Fibroblast of villous mesenchyme (primary cell): ENCODE measurements around the gene MDFI. TPM values are rescaled to one million over a fixed set of nuclear protein-coding genes. Genes with fewer than 3 reads are reported as not detected.

Experiments used
- DNase-seq: peaks from one replicate; pipeline ENCODE4 v3.0.0-alpha.2; 2010; ENCODE audit warnings: low read depth
- H3K4me3 ChIP-seq: 2 replicates; pipeline ENCODE4 v1.5.1; 2011; ENCODE audit warnings: low read depth, mild to moderate bottlenecking, low read length
- CTCF ChIP-seq: IDR thresholded peaks from 2 replicates; pipeline ENCODE4 v1.5.1; 2012; ENCODE audit warnings: low read depth, mild to moderate bottlenecking, low read length; ENCODE audit not compliant: insufficient read depth
- total RNA-seq: library from RNA; depleted of rRNA; stranded (reverse); fragments of >200 nt; gene quantifications from 2 replicates; pipeline ENCODE4 v1.2.3, GENCODE V29; 2012

MDFI gene
- total RNA-seq, 1 donor: not detected

DNA sequence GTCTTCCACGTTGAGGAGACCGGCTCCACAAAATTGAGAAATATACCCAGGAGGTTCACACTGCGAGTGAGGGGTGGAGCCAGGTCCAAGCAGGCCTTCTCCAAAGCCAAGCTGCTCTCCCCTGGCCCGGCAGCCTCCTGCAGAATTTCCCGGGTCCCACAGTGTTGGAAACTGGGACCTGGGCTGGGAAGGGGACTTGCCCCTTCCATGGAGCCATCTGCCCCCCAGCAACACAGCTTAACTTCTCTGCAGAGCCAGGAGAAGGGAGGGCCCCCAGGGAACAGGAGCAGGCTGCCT, 35.4 kb downstream of the MDFI start:
- H3K4me3 ChIP-seq: no peak overlapping the region
- DNase-seq: no peak
- TF ChIP-seq CTCF: no peak

- no peak for DNase-seq
- no peak for TF ChIP-seq CTCF
- H3K4me3 ChIP-seq: no peak overlapping the region
Measured at GRCh38 chr6:41674231-41675000, 36.1 kb downstream of the MDFI start.

DNA sequence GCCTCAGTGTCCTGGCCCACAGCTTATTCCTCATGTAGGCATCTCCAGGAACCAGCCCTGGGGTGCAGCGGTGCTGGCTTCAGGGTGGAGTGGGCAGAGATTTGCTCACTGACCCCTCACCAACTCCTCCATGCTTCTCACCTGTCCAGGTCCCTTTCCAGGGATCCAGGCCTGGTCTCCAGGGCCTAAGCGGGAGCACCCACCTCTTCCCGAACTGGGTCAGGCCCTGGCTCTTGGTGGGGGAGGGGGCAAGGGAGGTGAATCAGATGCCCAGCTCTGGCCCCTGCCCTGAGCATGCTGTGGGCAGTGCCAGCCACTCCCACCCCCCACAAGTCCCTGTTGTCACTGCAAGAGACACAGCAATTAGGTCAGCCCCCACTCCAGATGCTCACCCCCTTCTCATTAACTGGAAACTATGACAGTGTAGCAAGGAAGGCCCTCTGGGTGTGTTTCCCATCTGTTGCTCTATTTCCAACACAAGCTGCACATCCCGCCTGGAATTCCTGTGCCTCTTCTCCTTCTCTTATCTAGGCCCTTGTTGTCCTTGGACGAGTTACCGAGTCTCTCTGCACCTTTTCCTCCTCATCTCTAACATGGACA, 37.0 kb downstream of the MDFI start:
- no peak for TF ChIP-seq CTCF
- no peak for DNase-seq
- H3K4me3 ChIP-seq: no peak overlapping the region

- H3K4me3 ChIP-seq: no peak overlapping the region
- DNase-seq: no peak
- TF ChIP-seq CTCF: no peak
Measured at GRCh38 chr6:41675992-41676391, 37.7 kb downstream of the MDFI start.

DNA sequence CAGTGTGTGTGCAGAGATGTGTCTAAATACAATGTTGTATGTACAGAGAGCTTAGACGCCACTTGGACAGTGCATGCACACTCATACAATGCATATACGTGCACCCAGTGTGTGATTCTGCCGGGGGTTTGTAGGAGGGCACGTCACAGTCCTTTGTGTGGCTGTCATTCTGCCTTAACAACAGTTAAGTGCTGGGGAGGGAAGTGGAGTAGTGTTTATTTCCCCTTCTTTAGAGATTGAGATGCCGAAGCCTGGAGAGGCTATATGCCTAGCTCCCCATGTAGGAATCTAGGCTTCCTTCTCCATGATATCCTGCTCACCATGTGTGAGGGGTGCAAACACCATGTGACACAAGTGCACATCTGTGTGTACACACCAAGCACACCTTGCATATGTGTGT, 38.2 kb downstream of the MDFI start:
- H3K4me3 ChIP-seq: no peak overlapping the region
- TF ChIP-seq CTCF: no peak
- DNase-seq: no peak

GRCh38 chr6:41677124-41677921, 39.1 kb downstream of the MDFI start:
- H3K4me3 ChIP-seq: no peak overlapping the region
- no peak for DNase-seq
- TF ChIP-seq CTCF: no peak
